HG03095 (cell line): ENCODE results near the gene FNDC3A.
"Not testable (repeated sequence)": the region's sequence is repeated elsewhere in the genome, so short reads cannot be mapped to it uniquely, and the experiment has no call there.

Experiments used
- ATAC-seq: cut with Tn5 transposase; IDR thresholded peaks from one replicate; pipeline ENCODE4 v1.9.1; 2021; ENCODE audit warnings: moderate library complexity; ENCODE audit not compliant: unreplicated experiment

Gene FNDC3A

GRCh38 chr13:48975101-48975855 is 434 bp upstream of the FNDC3A start:
- ATAC-seq: peak; percentile 6

- ATAC-seq: peak; percentile 2
These were observed 1.0 kb downstream of the FNDC3A start for GRCh38 chr13:48976576-48977285.

GRCh38 chr13:48977286-48977625 is 1.5 kb downstream of the FNDC3A start:
- no peak for ATAC-seq

- no peak for ATAC-seq
These were observed 2.3 kb downstream of the FNDC3A start for GRCh38 chr13:48977973-48978372.

GRCh38 chr13:48978942-48979601 is 3.4 kb downstream of the FNDC3A start:
- no peak for ATAC-seq

- ATAC-seq: peak; percentile 46
These were observed 4.2 kb downstream of the FNDC3A start for GRCh38 chr13:48979892-48980291.

- ATAC-seq: no peak
These were observed 7.6 kb downstream of the FNDC3A start for GRCh38 chr13:48983331-48983730.

- no peak for ATAC-seq
These were observed 10.0 kb downstream of the FNDC3A start for GRCh38 chr13:48985756-48986155.

GRCh38 chr13:48990900-48991299 is 15.2 kb downstream of the FNDC3A start:
- no peak for ATAC-seq

GRCh38 chr13:48993150-48993549 is 17.4 kb downstream of the FNDC3A start:
- ATAC-seq: no peak

- no peak for ATAC-seq
These were observed 19.0 kb downstream of the FNDC3A start for GRCh38 chr13:48994706-48995105.

- ATAC-seq: no peak
These were observed 23.1 kb downstream of the FNDC3A start for GRCh38 chr13:48998641-48999292.

GRCh38 chr13:49000247-49000646 is 24.5 kb downstream of the FNDC3A start:
- no peak for ATAC-seq

- not testable (repeated sequence) for ATAC-seq
These were observed 43.4 kb downstream of the FNDC3A start for GRCh38 chr13:49018986-49019635.

GRCh38 chr13:49020328-49020727 is 44.6 kb downstream of the FNDC3A start:
- ATAC-seq: no peak

GRCh38 chr13:49020940-49021553 is 45.3 kb downstream of the FNDC3A start:
- ATAC-seq: no peak

GRCh38 chr13:49021953-49022352 is 46.2 kb downstream of the FNDC3A start:
- ATAC-seq: no peak

- ATAC-seq: no peak
These were observed 46.9 kb downstream of the FNDC3A start for GRCh38 chr13:49022472-49023144.

GRCh38 chr13:49023431-49023830 is 47.7 kb downstream of the FNDC3A start:
- no peak for ATAC-seq

GRCh38 chr13:49026851-49027250 is 51.1 kb downstream of the FNDC3A start:
- no peak for ATAC-seq
